Suppressor macrophage treated with lipopolysaccharide for 4 hours (primary cell): ENCODE measurements around the gene STRIP2.
"Not testable (repeated sequence)": the region's sequence is repeated elsewhere in the genome, so short reads cannot be mapped to it uniquely, and the experiment has no call there.

ENCODE experiments used
- DNase-seq: peaks from one replicate; pipeline ENCODE4 v3.0.0-alpha.2; 2020

STRIP2 gene

GRCh38 chr7:129454249-129454551 is 20.0 kb downstream of the STRIP2 start:
- no peak for DNase-seq

- no peak for DNase-seq
Observed at GRCh38 chr7:129456421-129456820, 22.2 kb downstream of the STRIP2 start.

GRCh38 chr7:129457101-129457500 is 22.9 kb downstream of the STRIP2 start:
- no peak for DNase-seq

GRCh38 chr7:129458171-129458570 is 23.9 kb downstream of the STRIP2 start:
- DNase-seq: no peak

- DNase-seq: no peak
Observed at GRCh38 chr7:129461809-129462208, 27.6 kb downstream of the STRIP2 start.

- peak; percentile 48 for DNase-seq
Observed at GRCh38 chr7:129462420-129462819, 28.2 kb downstream of the STRIP2 start.

GRCh38 chr7:129464194-129464593 is 30.0 kb downstream of the STRIP2 start:
- no peak for DNase-seq

GRCh38 chr7:129465080-129465479 is 30.8 kb downstream of the STRIP2 start:
- no peak for DNase-seq

- DNase-seq: no peak
Observed at GRCh38 chr7:129466796-129467195, 32.6 kb downstream of the STRIP2 start.

GRCh38 chr7:129468087-129468486 is 33.9 kb downstream of the STRIP2 start:
- DNase-seq: no peak

- DNase-seq: no peak
Observed at GRCh38 chr7:129468547-129468946, 34.3 kb downstream of the STRIP2 start.

GRCh38 chr7:129469930-129470329 is 35.7 kb downstream of the STRIP2 start:
- no peak for DNase-seq

GRCh38 chr7:129470411-129470810 is 36.2 kb downstream of the STRIP2 start:
- no peak for DNase-seq

GRCh38 chr7:129471402-129471827 is 37.2 kb downstream of the STRIP2 start:
- DNase-seq: no peak

GRCh38 chr7:129475931-129476330 is 41.7 kb downstream of the STRIP2 start:
- not testable (repeated sequence) for DNase-seq

GRCh38 chr7:129476398-129476797 is 42.2 kb downstream of the STRIP2 start:
- not testable (repeated sequence) for DNase-seq

GRCh38 chr7:129479831-129480230 is 45.6 kb downstream of the STRIP2 start:
- DNase-seq: no peak

GRCh38 chr7:129480674-129481363 is 46.6 kb downstream of the STRIP2 start:
- no peak for DNase-seq

GRCh38 chr7:129481376-129481775 is 47.1 kb downstream of the STRIP2 start:
- DNase-seq: not testable (repeated sequence)

GRCh38 chr7:129482781-129483180 is 48.5 kb downstream of the STRIP2 start:
- DNase-seq: no peak

GRCh38 chr7:129489491-129489890 is 55.3 kb downstream of the STRIP2 start:
- no peak for DNase-seq

- no peak for DNase-seq
Observed at GRCh38 chr7:129492391-129492790, 58.2 kb downstream of the STRIP2 start.

- DNase-seq: no peak
Observed at GRCh38 chr7:129493555-129493954, 59.3 kb downstream of the STRIP2 start.

- DNase-seq: no peak
Observed at GRCh38 chr7:129494041-129494440, 59.8 kb downstream of the STRIP2 start.

- DNase-seq: no peak
Observed at GRCh38 chr7:129495987-129496386, 61.8 kb downstream of the STRIP2 start.
